Mesenchymal stem cell (in vitro differentiated cells and primary cell): ENCODE measurements around the gene MAP3K10.
A peak's percentile ranks its signal among the peaks of the same experiment; 100 is the strongest.

Experiments
- DNase-seq: peaks from one replicate; pipeline ENCODE4 v3.0.0-alpha.2; 2013
- H2AFZ ChIP-seq: one replicate; pipeline ENCODE4 v1.6.1; 2013; ENCODE audit warnings: low read depth, mild to moderate bottlenecking, control low read depth, inconsistent platforms, low read length, moderate library complexity
- H2AK5ac ChIP-seq: 2 replicates; pipeline ENCODE4 v1.6.1; 2013; ENCODE audit warnings: low read length, moderate library complexity, mild to moderate bottlenecking, inconsistent platforms; ENCODE audit not compliant: severe bottlenecking
- H2BK120ac ChIP-seq: one replicate; pipeline ENCODE4 v1.6.1; 2013; ENCODE audit warnings: low read depth, mild to moderate bottlenecking, inconsistent platforms, low read length, moderate library complexity
- H2BK12ac ChIP-seq, 2 experiments: one replicate each; pipeline ENCODE4 v1.6.1; 2013; ENCODE audit warnings: inconsistent platforms in 2 of 2, low read length in 2 of 2, mild to moderate bottlenecking in 2 of 2, moderate library complexity in 2 of 2, control low read depth in 1 of 2
- H2BK15ac ChIP-seq: one replicate; pipeline ENCODE4 v1.6.1; 2013; ENCODE audit warnings: mild to moderate bottlenecking, low read depth, inconsistent platforms; ENCODE audit not compliant: poor library complexity, severe bottlenecking
- H2BK5ac ChIP-seq: 2 replicates; pipeline ENCODE4 v1.6.1; 2013; ENCODE audit warnings: low read depth, mild to moderate bottlenecking, low read length, control low read depth, inconsistent platforms; ENCODE audit not compliant: poor library complexity, severe bottlenecking
- H3K14ac ChIP-seq, 2 experiments: one replicate each; pipeline ENCODE4 v1.6.1; 2013; ENCODE audit warnings: inconsistent platforms in 2 of 2, low read length in 2 of 2, control low read depth in 1 of 2, mild to moderate bottlenecking in 1 of 2, moderate library complexity in 1 of 2
- H3K18ac ChIP-seq, 2 experiments: one replicate each; pipeline ENCODE4 v1.6.1; 2013; ENCODE audit warnings: inconsistent platforms in 2 of 2, low read length in 2 of 2, control low read depth in 1 of 2, low read depth in 1 of 2, mild to moderate bottlenecking in 1 of 2
- H3K23ac ChIP-seq, 2 experiments: one replicate each; pipeline ENCODE4 v1.6.1; 2013; ENCODE audit warnings: inconsistent platforms in 2 of 2, low read length in 2 of 2, mild to moderate bottlenecking in 2 of 2, moderate library complexity in 2 of 2, control low read depth in 1 of 2
- H3K27ac ChIP-seq: 2 replicates; pipeline ENCODE4 v1.5.1; 2013; ENCODE audit warnings: mild to moderate bottlenecking, moderate library complexity, low read length, control low read depth, inconsistent platforms; ENCODE audit not compliant: poor library complexity, severe bottlenecking
- H3K27me3 ChIP-seq, 2 experiments: 2 replicates each; pipeline versions ENCODE4 v1.6.1 to v1.7.0; 2013; ENCODE audit warnings: low read length in 2 of 2, mild to moderate bottlenecking in 2 of 2, moderate library complexity in 2 of 2, control low read depth in 1 of 2, inconsistent platforms in 1 of 2; ENCODE audit not compliant: control insufficient read depth in 1 of 2, insufficient read depth in 1 of 2
- H3K36me3 ChIP-seq, 2 experiments: 2 replicates each; pipeline versions ENCODE4 v1.6.1 to v1.7.0; 2013; ENCODE audit warnings: low read length in 2 of 2, control low read depth in 1 of 2, inconsistent platforms in 1 of 2, low read depth in 1 of 2, mild to moderate bottlenecking in 1 of 2; ENCODE audit not compliant: insufficient read depth in 2 of 2, control insufficient read depth in 1 of 2
- H3K4ac ChIP-seq, 2 experiments: one replicate each; pipeline ENCODE4 v1.6.1; 2013; ENCODE audit warnings: inconsistent platforms in 2 of 2, low read length in 2 of 2, mild to moderate bottlenecking in 2 of 2, moderate library complexity in 2 of 2, control low read depth in 1 of 2, low read depth in 1 of 2
- H3K4me1 ChIP-seq: 2 replicates; pipeline ENCODE4 v1.6.1; 2013; ENCODE audit warnings: low read depth, low read length, control low read depth; ENCODE audit not compliant: control insufficient read depth, insufficient read depth
- H3K4me2 ChIP-seq: 2 replicates; pipeline ENCODE4 v1.6.1; 2013; ENCODE audit warnings: low read length, mild to moderate bottlenecking, inconsistent platforms; ENCODE audit not compliant: poor library complexity, severe bottlenecking
- H3K4me3 ChIP-seq, 2 experiments: 2 replicates each; pipeline versions ENCODE4 v1.5.1 to v1.7.0; 2013; ENCODE audit warnings: low read length in 2 of 2, mild to moderate bottlenecking in 2 of 2, control low read depth in 1 of 2, low read depth in 1 of 2; ENCODE audit not compliant: insufficient read depth in 1 of 2
- H3K79me1 ChIP-seq: replicated peaks from 2 replicates; pipeline ENCODE4 v1.6.1; 2013; ENCODE audit warnings: mild to moderate bottlenecking, control low read depth, low read length, inconsistent platforms; ENCODE audit not compliant: poor library complexity, severe bottlenecking
- H3K9ac ChIP-seq: 2 replicates; pipeline ENCODE4 v1.7.0; 2013; ENCODE audit warnings: mild to moderate bottlenecking, low read length, moderate library complexity
- H3K9me3 ChIP-seq: 2 replicates; pipeline ENCODE4 v1.7.0; 2013; ENCODE audit warnings: mild to moderate bottlenecking, low read length; ENCODE audit not compliant: control insufficient read depth
- H4K8ac ChIP-seq: one replicate; pipeline ENCODE4 v1.6.1; 2013; ENCODE audit warnings: inconsistent platforms, mild to moderate bottlenecking, low read length, moderate library complexity
- H4K91ac ChIP-seq: one replicate; pipeline ENCODE4 v1.6.1; 2013; ENCODE audit warnings: mild to moderate bottlenecking, low read length, inconsistent platforms
- WGBS: methylation state at CpG from one replicate; pipeline ENCODE4 v1.1.7; 2013; ENCODE audit warnings: mixed read lengths; 5-methylcytosine and 5-hydroxymethylcytosine counted together

MAP3K10 gene

DNA sequence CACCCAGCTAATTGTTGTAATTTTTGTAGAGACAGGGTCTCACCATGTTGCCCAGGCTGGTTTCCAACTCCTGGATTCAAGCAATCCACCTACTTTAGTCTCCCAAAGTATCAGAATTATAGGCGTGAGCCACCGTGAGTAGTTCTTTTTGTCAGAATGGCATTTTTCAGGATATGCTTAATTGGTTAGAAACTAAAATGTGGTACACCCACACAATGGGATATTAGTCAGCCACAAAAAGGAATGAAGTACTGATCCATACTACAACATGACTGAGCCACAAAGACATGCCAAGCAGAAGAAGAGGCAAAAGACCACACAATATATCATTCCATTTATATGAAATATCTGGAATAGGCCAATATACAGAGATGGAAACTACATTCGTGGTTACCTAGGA lies 41.7 kb upstream of the MAP3K10 start:
- Histone ChIP-seq H3K4me1 (peaks cover 8% of the 10 kb centered on the region), H2BK5ac (no peak overlapping the region), H3K4me2 (no peak overlapping the region), H2BK12ac (no peak overlapping the region), H2AFZ (no peak overlapping the region), H3K4me3 (no peak overlapping the region), H3K27ac (no peak overlapping the region), H4K91ac (no peak overlapping the region), H3K27me3 (no peaks in the 10 kb centered on the region), H3K36me3 (no peaks in the 10 kb centered on the region), H3K9ac (no peak overlapping the region), H3K18ac (no peak overlapping the region), H2BK15ac (no peak overlapping the region), H4K8ac (no peak overlapping the region), H3K23ac (no peak overlapping the region), H2BK120ac (no peak overlapping the region), H3K79me1 (no peaks in the 10 kb centered on the region), H3K9me3 (no peaks in the 10 kb centered on the region), H3K14ac (no peak overlapping the region), H2AK5ac (no peak overlapping the region), H3K4ac (no peak overlapping the region)
- WGBS: 57% methylated on average over 1 of the region's 3 CpGs
- no peak for DNase-seq

DNA sequence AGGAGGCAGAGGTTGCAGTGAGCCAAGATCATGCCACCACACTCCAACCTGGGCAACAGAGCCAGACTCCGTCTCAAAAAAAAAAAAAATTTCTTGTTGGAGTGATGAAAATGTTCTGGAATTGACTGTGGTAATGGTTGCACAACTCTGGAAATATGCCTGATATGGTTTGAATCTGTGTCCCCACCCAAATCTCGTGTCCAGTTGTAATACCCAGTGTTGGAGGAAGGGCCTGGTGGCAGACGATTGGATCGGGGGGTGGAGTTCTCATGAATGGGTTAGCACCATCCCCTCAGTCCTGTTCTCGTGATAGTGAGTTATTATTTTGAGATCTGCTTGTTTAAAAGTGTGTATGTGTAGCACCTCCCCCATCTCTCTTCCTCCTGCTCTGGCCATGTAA lies 41.1 kb upstream of the MAP3K10 start:
- no peak overlapping the region for H2BK15ac ChIP-seq
- no peak overlapping the region for H3K4me2 ChIP-seq
- H3K9ac ChIP-seq: no peak overlapping the region
- H2BK12ac ChIP-seq: no peak overlapping the region
- H3K23ac ChIP-seq: no peak overlapping the region
- no peak overlapping the region for H4K91ac ChIP-seq
- H3K9me3 ChIP-seq: no peaks in the 10 kb centered on the region
- no peak overlapping the region for H3K14ac ChIP-seq
- H2BK120ac ChIP-seq: no peak overlapping the region
- H4K8ac ChIP-seq: no peak overlapping the region
- no peak overlapping the region for H2AK5ac ChIP-seq
- no peak overlapping the region for H3K4ac ChIP-seq
- WGBS: 88% methylated on average over 4 of the region's 5 CpGs
- H3K79me1 ChIP-seq: no peaks in the 10 kb centered on the region
- no peak overlapping the region for H3K4me3 ChIP-seq
- H3K36me3 ChIP-seq: no peaks in the 10 kb centered on the region
- H2BK5ac ChIP-seq: no peak overlapping the region
- no peak overlapping the region for H3K27ac ChIP-seq
- DNase-seq: no peak
- H2AFZ ChIP-seq: no peak overlapping the region
- H3K27me3 ChIP-seq: no peaks in the 10 kb centered on the region
- no peak overlapping the region for H3K18ac ChIP-seq
- H3K4me1 ChIP-seq: peaks cover 8% of the 10 kb centered on the region

DNA sequence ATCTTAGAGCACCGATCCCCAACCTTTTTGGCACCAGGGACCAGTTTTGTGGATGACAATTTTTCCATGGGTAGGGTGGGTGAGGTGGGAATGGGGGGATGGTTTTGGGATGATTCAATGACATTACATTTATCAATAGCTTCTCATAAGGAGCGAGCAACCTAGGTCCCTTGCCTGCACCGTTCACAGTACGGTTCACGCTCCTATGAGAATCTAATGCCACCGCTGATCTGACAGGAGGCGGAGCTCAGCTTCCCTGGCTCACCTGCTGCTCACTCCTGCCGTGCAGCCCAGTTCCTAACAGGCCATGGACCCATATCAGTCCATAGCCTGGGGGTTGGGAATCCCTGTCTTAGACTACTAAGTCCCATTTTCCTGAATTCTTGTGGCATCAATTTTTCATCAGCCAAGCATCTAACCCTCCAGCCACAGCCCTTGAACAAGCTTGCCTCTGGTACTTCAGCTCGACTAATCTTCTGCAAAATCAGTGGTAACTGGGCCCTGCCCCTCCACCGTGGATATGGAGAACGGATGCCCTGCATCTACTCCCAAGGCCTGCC lies 37.0 kb upstream of the MAP3K10 start:
- Histone ChIP-seq H3K14ac (no peak overlapping the region), H2BK120ac (no peak overlapping the region), H2BK12ac (no peak overlapping the region), H2AK5ac (no peak overlapping the region), H2BK15ac (no peak overlapping the region), H3K27me3 (no peaks in the 10 kb centered on the region), H2BK5ac (no peak overlapping the region), H3K23ac (no peak overlapping the region), H3K36me3 (no peaks in the 10 kb centered on the region), H3K4me2 (no peak overlapping the region), H4K91ac (no peak overlapping the region), H3K27ac (no peak overlapping the region), H2AFZ (no peak overlapping the region), H3K4me1 (no peaks in the 10 kb centered on the region), H3K4ac (no peak overlapping the region), H3K9ac (no peak overlapping the region), H3K9me3 (no peaks in the 10 kb centered on the region), H3K79me1 (no peaks in the 10 kb centered on the region), H3K18ac (no peak overlapping the region), H4K8ac (no peak overlapping the region), H3K4me3 (no peak overlapping the region)
- WGBS: 91% methylated on average over 10 of the region's 11 CpGs
- DNase-seq: no peak

DNA sequence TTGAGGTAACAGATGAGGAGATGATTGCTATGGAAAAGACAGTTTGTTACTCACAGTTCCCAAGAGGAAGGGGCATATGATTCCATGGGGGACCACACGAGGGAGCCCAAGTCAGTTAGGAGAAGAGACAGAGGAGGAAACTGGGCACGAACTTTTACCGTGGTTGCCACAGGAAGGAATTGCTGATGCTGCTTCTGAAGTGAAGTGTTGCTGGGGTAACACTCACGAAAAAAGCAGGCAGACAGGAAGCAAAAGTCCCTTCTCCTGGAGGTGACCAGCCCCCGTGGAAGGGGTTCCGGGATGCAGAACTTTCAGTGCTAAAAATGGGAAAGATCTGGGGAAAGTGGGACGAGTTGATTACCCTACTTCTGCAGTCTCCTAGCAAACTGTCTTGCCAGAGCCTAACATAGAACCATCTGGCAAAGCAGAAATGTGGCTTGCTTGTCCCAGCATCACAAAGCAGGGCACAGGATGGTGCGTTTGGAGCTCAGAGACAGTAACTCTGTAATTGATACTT lies 35.4 kb upstream of the MAP3K10 start:
- Histone ChIP-seq H3K4me1 (no peaks in the 10 kb centered on the region), H3K14ac (no peak overlapping the region), H3K23ac (no peak overlapping the region), H3K36me3 (no peaks in the 10 kb centered on the region), H2AFZ (no peak overlapping the region), H3K4ac (no peak overlapping the region), H3K27ac (no peak overlapping the region), H2BK5ac (no peak overlapping the region), H3K18ac (peak overlapping the region in 1 of 2 experiments; percentile 5), H3K27me3 (no peaks in the 10 kb centered on the region), H4K8ac (peak overlapping the region; percentile 54), H3K9ac (no peak overlapping the region), H2BK12ac (no peak overlapping the region), H4K91ac (no peak overlapping the region), H3K9me3 (no peaks in the 10 kb centered on the region), H2BK15ac (no peak overlapping the region), H3K4me3 (no peak overlapping the region), H2AK5ac (no peak overlapping the region), H2BK120ac (no peak overlapping the region), H3K79me1 (no peaks in the 10 kb centered on the region), H3K4me2 (no peak overlapping the region)
- WGBS: 63% methylated on average over 8 of the region's 8 CpGs
- DNase-seq: peak; percentile 34
